Natural killer cell (primary cell): ENCODE results near the gene INTS7. TPM values are rescaled to one million over a fixed set of nuclear protein-coding genes. Genes with fewer than 3 reads are reported as not detected.

Experiments
- ATAC-seq, 3 donors: fragments of 150-1000 bp in 2 of 3; fragments of 200-7000 bp in 1 of 3; cut with Tn5 transposase; 1 replicate in 1 of 3; 2 replicates in 2 of 3; pipeline ENCODE4 v1.10.0; 2021; ENCODE audit warnings: mild to moderate bottlenecking in 2 of 3, moderate library complexity in 2 of 3
- DNase-seq, 2 donors: peaks; one replicate each; pipeline versions ENCODE4 v3.0.0 to v3.0.0-alpha.2; 2013 to 2021; ENCODE audit warnings: mixed read lengths in 1 of 2
- H3K27ac ChIP-seq: one replicate; pipeline ENCODE4 v1.5.1; 2013; ENCODE audit warnings: mild to moderate bottlenecking, low read length
- H3K27me3 ChIP-seq: one replicate; pipeline ENCODE4 v1.6.1; 2013; ENCODE audit warnings: low read length; ENCODE audit not compliant: control insufficient read depth, insufficient read depth
- H3K36me3 ChIP-seq: one replicate; pipeline ENCODE4 v1.6.1; 2013; ENCODE audit warnings: low read length; ENCODE audit not compliant: control insufficient read depth, insufficient read depth
- H3K4me1 ChIP-seq: one replicate; pipeline ENCODE4 v1.6.1; 2013; ENCODE audit warnings: low read length; ENCODE audit not compliant: control insufficient read depth, insufficient read depth
- H3K4me3 ChIP-seq: one replicate; pipeline ENCODE4 v1.5.1; 2013; ENCODE audit warnings: low read length
- H3K9me3 ChIP-seq: one replicate; pipeline ENCODE4 v1.6.1; 2013; ENCODE audit warnings: low read length; ENCODE audit not compliant: control insufficient read depth, insufficient read depth
- H3K27ac Mint-ChIP-seq, 2 donors: one replicate each; pipeline ENCODE4 v1.8.0; 2022; ENCODE audit warnings: mild to moderate bottlenecking in 2 of 2, mixed read lengths in 2 of 2, moderate library complexity in 1 of 2
- H3K27me3 Mint-ChIP-seq, 2 donors: one replicate each; pipeline ENCODE4 v1.8.0; 2022; ENCODE audit warnings: low read depth in 2 of 2, mixed read lengths in 2 of 2
- H3K36me3 Mint-ChIP-seq: one replicate; pipeline ENCODE4 v1.8.0; 2022; ENCODE audit warnings: mixed read lengths
- H3K4me1 Mint-ChIP-seq, 2 donors: one replicate each; pipeline ENCODE4 v1.8.0; 2022; ENCODE audit warnings: mixed read lengths in 2 of 2
- H3K4me3 Mint-ChIP-seq: one replicate; pipeline ENCODE4 v1.8.0; 2022; ENCODE audit warnings: mild to moderate bottlenecking, moderate library complexity, mixed read lengths
- H3K9me3 Mint-ChIP-seq, 2 donors: one replicate each; pipeline ENCODE4 v1.8.0; 2022; ENCODE audit warnings: mixed read lengths in 2 of 2
- WGBS: methylation state at CpG from one replicate; pipeline ENCODE4 v1.1.7; 2013; ENCODE audit warnings: missing lambda C conversion rate; ENCODE audit not compliant: insufficient coverage; 5-methylcytosine and 5-hydroxymethylcytosine counted together
- intact Hi-C: fragments of 100-400 bp; cut with micrococcal nuclease; formaldehyde crosslinking; loops from one replicate; pipeline ENCODE4 v1.14.2; 2022
- total RNA-seq, 4 donors: library from RNA; stranded (reverse); fragments of 120-200 nt in 1 of 4; gene quantifications; one replicate each; pipeline versions ENCODE4 v1.2.3 to v1.2.4, GENCODE V29; 2013 to 2022
- TF ChIP-seq, protein P1 (sequence below): fragments of 200-600 bp; IDR thresholded peaks from one replicate; pipeline ENCODE4 v1.8.0; 2022; ENCODE audit warnings: antibody characterized with exemption

Gene INTS7
- total RNA-seq, 3 donors from 2014 or later (not counting 1 experiment from before 2014, with no cell fraction given), result 10.0 to 20.3 (median 11.0) TPM

DNA sequence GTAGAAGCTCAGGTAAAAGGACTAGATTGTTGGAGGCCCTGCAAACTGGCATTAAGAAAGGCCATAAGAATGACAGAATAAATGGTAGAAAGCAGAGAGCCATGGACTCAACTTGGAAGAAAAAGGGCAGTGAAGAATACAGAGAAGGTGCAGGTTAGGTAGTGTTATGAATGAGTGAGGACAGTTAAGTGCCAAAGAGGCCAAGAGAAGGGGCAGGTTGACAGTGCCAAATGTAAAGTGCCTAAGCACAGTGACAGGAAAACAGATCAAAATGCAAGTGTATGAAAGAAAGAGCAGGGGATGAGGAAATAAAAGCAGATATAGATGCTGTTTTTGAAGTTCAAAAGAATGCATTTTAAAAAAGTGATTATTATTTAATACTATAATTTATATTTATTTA is 43.7 kb downstream of the INTS7 start:
- H3K27ac ChIP-seq, result no peak overlapping the region
- no peak overlapping the region for H3K27ac Mint-ChIP-seq
- H3K36me3 Mint-ChIP-seq, result no peaks in the 10 kb centered on the region
- no peaks in the 10 kb centered on the region for H3K9me3 Mint-ChIP-seq
- no peaks in the 10 kb centered on the region for H3K4me1 ChIP-seq
- H3K4me3 ChIP-seq, result no peak overlapping the region
- TF ChIP-seq, protein P1, sequence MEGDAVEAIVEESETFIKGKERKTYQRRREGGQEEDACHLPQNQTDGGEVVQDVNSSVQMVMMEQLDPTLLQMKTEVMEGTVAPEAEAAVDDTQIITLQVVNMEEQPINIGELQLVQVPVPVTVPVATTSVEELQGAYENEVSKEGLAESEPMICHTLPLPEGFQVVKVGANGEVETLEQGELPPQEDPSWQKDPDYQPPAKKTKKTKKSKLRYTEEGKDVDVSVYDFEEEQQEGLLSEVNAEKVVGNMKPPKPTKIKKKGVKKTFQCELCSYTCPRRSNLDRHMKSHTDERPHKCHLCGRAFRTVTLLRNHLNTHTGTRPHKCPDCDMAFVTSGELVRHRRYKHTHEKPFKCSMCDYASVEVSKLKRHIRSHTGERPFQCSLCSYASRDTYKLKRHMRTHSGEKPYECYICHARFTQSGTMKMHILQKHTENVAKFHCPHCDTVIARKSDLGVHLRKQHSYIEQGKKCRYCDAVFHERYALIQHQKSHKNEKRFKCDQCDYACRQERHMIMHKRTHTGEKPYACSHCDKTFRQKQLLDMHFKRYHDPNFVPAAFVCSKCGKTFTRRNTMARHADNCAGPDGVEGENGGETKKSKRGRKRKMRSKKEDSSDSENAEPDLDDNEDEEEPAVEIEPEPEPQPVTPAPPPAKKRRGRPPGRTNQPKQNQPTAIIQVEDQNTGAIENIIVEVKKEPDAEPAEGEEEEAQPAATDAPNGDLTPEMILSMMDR, result no peak
- intact Hi-C loops, result no loop called here
- no peaks in the 10 kb centered on the region for H3K9me3 ChIP-seq
- no peaks in the 10 kb centered on the region for H3K27me3 ChIP-seq
- H3K4me1 Mint-ChIP-seq, result no peaks in the 10 kb centered on the region
- H3K36me3 ChIP-seq, result peaks cover 10% of the 10 kb centered on the region
- H3K4me3 Mint-ChIP-seq, result no peak overlapping the region
- ATAC-seq (no peak), DNase-seq (no peak)
- no peaks in the 10 kb centered on the region for H3K27me3 Mint-ChIP-seq

DNA sequence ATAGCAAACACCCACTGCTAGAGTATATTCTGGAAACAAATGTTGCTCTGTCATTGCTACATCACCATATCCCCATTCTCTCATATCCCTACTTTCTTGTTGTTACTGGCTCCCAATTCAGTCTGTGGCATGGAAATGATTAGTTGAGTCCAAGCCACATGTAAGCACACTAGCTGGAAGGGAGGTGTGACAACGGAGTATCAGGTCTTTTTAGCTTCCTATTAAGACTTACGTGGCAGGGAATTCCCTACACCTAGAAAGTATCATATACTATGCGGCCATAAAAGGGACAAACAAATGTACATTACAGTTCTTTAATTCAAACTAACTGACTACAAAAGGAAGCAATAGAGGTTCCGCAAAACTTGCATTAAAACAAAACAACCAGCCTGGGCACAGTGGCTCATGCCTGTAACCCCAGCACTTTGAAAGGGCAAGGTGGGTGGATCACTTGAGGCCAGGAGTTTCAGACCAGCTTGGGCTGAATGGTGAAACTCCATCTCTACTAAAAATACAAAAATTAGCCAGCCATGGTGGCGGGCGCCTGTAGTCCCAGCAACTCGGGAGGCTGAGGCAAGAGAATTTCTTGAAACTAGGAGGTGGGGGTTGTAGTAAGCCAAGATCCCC is 48.6 kb downstream of the INTS7 start:
- TF ChIP-seq, protein P1, result no peak
- intact Hi-C loops, result no loop called here
- Mint-ChIP-seq H3K9me3 (no peaks in the 10 kb centered on the region), H3K27ac (no peak overlapping the region), H3K27me3 (no peaks in the 10 kb centered on the region), H3K4me3 (no peak overlapping the region), H3K36me3 (no peaks in the 10 kb centered on the region), H3K4me1 (no peaks in the 10 kb centered on the region)
- no peak overlapping the region for H3K4me3 ChIP-seq
- no peak for ATAC-seq
- H3K4me1 ChIP-seq, result no peaks in the 10 kb centered on the region
- H3K27ac ChIP-seq, result no peak overlapping the region
- H3K27me3 ChIP-seq, result no peaks in the 10 kb centered on the region
- 94% methylated on average over 4 of the region's 7 CpGs for WGBS
- H3K36me3 ChIP-seq, result peaks cover 29% of the 10 kb centered on the region
- no peaks in the 10 kb centered on the region for H3K9me3 ChIP-seq
- DNase-seq, result no peak

DNA sequence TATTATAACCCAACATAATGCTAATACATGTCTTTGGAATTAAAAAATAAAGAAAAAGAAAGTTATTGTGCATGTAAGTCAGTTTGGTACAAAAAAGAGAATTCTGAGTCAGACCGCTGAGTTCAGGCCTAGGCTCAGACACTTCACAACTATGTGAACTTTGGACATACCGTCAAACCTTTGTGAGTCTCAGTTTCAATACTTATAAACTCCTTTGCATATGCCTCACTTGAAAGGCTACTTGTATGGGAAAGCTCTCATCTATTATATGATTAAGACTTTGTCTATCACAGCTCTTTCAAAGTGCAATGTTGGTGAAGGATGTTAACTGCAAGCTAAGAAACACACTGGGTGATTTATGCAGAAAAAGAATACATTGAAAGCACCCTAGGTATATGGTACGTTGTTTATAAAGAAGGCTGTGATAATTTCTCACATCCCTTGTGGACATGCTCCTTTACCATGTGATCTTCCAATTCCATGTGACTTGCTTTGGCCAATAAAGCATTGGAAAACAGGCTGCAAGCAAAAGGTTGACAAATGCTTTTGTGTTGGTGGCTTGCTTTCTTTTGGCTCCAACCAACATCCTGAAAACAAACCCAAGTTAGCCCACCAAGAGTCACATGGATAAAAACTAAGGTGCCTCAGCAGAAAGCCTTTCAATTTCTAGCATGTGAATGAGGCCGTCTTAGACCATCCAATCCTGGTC is 49.6 kb downstream of the INTS7 start:
- 94% methylated on average over 4 of the region's 4 CpGs for WGBS
- no peak overlapping the region for H3K4me3 Mint-ChIP-seq
- intact Hi-C loops, result no loop called here
- H3K4me1 Mint-ChIP-seq, result no peaks in the 10 kb centered on the region
- no peaks in the 10 kb centered on the region for H3K4me1 ChIP-seq
- no peak overlapping the region for H3K4me3 ChIP-seq
- H3K27me3 ChIP-seq, result no peaks in the 10 kb centered on the region
- no peaks in the 10 kb centered on the region for H3K36me3 Mint-ChIP-seq
- H3K9me3 ChIP-seq, result no peaks in the 10 kb centered on the region
- TF ChIP-seq, protein P1, result no peak
- no peak overlapping the region for H3K27ac ChIP-seq
- H3K36me3 ChIP-seq, result peaks cover 39% of the 10 kb centered on the region
- no peak for ATAC-seq
- no peak overlapping the region for H3K27ac Mint-ChIP-seq
- DNase-seq, result no peak
- H3K9me3 Mint-ChIP-seq, result no peaks in the 10 kb centered on the region
- no peaks in the 10 kb centered on the region for H3K27me3 Mint-ChIP-seq
